Astrocyte (in vitro differentiated cells and primary cell): ENCODE results near the gene ROBO3.

Source experiments
- EZH2 ChIP-seq: IDR thresholded peaks from 2 replicates; pipeline ENCODE4 v1.6.1; 2012; ENCODE audit warnings: mild to moderate bottlenecking, low read length, inconsistent platforms; ENCODE audit not compliant: insufficient read depth
- TF ChIP-seq, protein P1 (sequence below): IDR thresholded peaks from 2 replicates; pipeline ENCODE4 v1.5.1; 2011; ENCODE audit warnings: low read depth, mild to moderate bottlenecking, inconsistent platforms, low read length, moderate library complexity; ENCODE audit not compliant: insufficient read depth

DNA sequence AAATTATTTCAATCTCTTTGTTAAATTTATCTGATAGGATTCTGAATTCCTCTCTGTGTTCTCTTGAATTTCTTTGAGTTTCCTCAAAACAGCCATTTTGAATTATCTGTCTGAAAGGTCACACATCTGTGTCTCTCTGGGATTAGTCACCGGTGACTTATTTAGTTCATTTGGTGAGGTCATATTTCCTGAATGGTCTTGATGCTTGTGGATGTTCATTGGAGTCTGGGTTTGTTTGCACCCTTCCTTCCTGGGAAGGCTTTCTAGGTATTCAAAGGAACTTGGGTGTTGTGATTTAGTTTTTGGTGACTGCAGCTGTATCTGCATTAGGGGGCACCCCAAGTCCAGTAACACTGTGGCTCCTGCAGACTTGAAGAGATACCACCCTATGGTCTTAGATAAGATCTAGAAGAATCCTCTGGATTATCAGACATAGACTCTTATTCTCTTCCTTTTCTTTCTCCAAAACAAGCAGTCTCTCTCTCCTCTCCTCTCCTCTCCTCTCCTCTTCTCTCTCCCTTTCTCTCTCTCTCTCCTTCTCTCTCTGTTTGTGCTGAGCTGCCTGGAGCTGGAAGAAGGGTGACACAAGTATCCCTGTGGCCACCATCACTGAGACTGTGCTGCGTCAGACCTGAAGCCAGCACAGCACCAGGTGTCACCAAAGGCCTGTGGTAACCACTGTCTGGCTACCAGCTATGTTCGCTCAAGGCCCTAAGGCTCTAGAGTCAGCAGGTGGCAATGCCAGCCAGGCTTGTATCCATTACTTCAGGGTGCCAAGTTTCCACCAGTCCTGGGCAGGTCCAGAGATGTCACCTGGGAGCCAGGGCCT, 50.5 kb downstream of the ROBO3 start:
- TF ChIP-seq, protein P1, sequence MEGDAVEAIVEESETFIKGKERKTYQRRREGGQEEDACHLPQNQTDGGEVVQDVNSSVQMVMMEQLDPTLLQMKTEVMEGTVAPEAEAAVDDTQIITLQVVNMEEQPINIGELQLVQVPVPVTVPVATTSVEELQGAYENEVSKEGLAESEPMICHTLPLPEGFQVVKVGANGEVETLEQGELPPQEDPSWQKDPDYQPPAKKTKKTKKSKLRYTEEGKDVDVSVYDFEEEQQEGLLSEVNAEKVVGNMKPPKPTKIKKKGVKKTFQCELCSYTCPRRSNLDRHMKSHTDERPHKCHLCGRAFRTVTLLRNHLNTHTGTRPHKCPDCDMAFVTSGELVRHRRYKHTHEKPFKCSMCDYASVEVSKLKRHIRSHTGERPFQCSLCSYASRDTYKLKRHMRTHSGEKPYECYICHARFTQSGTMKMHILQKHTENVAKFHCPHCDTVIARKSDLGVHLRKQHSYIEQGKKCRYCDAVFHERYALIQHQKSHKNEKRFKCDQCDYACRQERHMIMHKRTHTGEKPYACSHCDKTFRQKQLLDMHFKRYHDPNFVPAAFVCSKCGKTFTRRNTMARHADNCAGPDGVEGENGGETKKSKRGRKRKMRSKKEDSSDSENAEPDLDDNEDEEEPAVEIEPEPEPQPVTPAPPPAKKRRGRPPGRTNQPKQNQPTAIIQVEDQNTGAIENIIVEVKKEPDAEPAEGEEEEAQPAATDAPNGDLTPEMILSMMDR, result no peak
- no peak for TF ChIP-seq EZH2
